Fibroblast of lung (primary cell): ENCODE results near the gene PAEP. TPM values are rescaled to one million over a fixed set of nuclear protein-coding genes. Genes with fewer than 3 reads are reported as not detected.

Experiments
- DNase-seq, 2 donors: peaks; one replicate each; pipeline versions ENCODE4 v3.0.0 to v3.0.0-alpha.2; 2010; ENCODE audit warnings: low read depth in 2 of 2
- H2AFZ ChIP-seq: 2 replicates; pipeline ENCODE4 v1.5.1; 2012; ENCODE audit warnings: low read length, control low read depth, inconsistent platforms
- H3K27ac ChIP-seq: 2 replicates; pipeline ENCODE4 v1.5.1; 2011; ENCODE audit warnings: low read length, control low read depth; ENCODE audit not compliant: insufficient read depth
- H3K27me3 ChIP-seq: 2 replicates; pipeline ENCODE4 v1.5.1; 2011; ENCODE audit warnings: mild to moderate bottlenecking, low read length; ENCODE audit not compliant: control insufficient read depth, insufficient read depth
- H3K36me3 ChIP-seq: 2 replicates; pipeline ENCODE4 v1.5.1; 2011; ENCODE audit warnings: low read length; ENCODE audit not compliant: control insufficient read depth, insufficient read depth
- H3K4me1 ChIP-seq: 2 replicates; pipeline ENCODE4 v1.5.1; 2011; ENCODE audit warnings: low read length; ENCODE audit not compliant: control insufficient read depth, insufficient read depth; ENCODE audit errors: extremely low read depth
- H3K4me2 ChIP-seq: 2 replicates; pipeline ENCODE4 v1.5.1; 2011; ENCODE audit warnings: low read length, control low read depth; ENCODE audit not compliant: insufficient read depth; ENCODE audit errors: extremely low read depth
- H3K4me3 ChIP-seq, 4 experiments: fragments of 200-600 bp in 1 of 4; sonication (generic) in 1 of 4; replicated peaks in 1 of 4; 2 replicates each; pipeline ENCODE4 v1.5.1; 2011 to 2016; ENCODE audit warnings: low read length in 4 of 4, low read depth in 3 of 4, mild to moderate bottlenecking in 3 of 4, control low read depth in 2 of 4, inconsistent platforms in 1 of 4, mixed read lengths in 1 of 4; ENCODE audit not compliant: insufficient read depth in 1 of 4; ENCODE audit errors: control extremely low read depth in 1 of 4
- H3K79me2 ChIP-seq: 2 replicates; pipeline ENCODE4 v1.5.1; 2012; ENCODE audit warnings: mild to moderate bottlenecking, low read length, inconsistent platforms; ENCODE audit not compliant: control insufficient read depth, insufficient read depth
- H3K9ac ChIP-seq: 2 replicates; pipeline ENCODE4 v1.5.1; 2011; ENCODE audit warnings: mild to moderate bottlenecking, low read length, control low read depth; ENCODE audit not compliant: insufficient read depth
- H3K9me3 ChIP-seq: 2 replicates; pipeline ENCODE4 v1.5.1; 2012; ENCODE audit warnings: low read depth, low read length; ENCODE audit not compliant: control insufficient read depth, insufficient read depth
- H4K20me1 ChIP-seq: 2 replicates; pipeline ENCODE4 v1.5.1; 2011; ENCODE audit warnings: low read length; ENCODE audit not compliant: control insufficient read depth, insufficient read depth; ENCODE audit errors: extremely low read depth
- EZH2 ChIP-seq: IDR thresholded peaks from 2 replicates; pipeline ENCODE4 v1.5.1; 2012; ENCODE audit warnings: low read length, control low read depth, mild to moderate bottlenecking; ENCODE audit errors: missing control alignments
- polyA plus RNA-seq, 2 donors: library from polyadenylated mRNA; depleted of rRNA in 1 of 2; stranded (reverse) in 1 of 2; unstranded in 1 of 2; fragments of >200 nt; gene quantifications; 2 replicates each; pipeline ENCODE4 v1.2.1, GENCODE V29; 2011 to 2012; ENCODE audit warnings: missing spikeins in 1 of 2
- total RNA-seq: library from RNA; depleted of rRNA; stranded (reverse); fragments of >200 nt; gene quantifications from 2 replicates; pipeline ENCODE4 v1.2.1, GENCODE V29; 2014
- TF ChIP-seq, protein P1 (sequence below), 2 donors: IDR thresholded peaks in 1 of 2; conservative IDR thresholded peaks in 1 of 2; 1 replicate in 1 of 2; 2 replicates in 1 of 2; pipeline ENCODE4 v1.5.1; 2011 to 2012; ENCODE audit warnings: low read length in 2 of 2, control low read depth in 1 of 2, inconsistent platforms in 1 of 2, low read depth in 1 of 2, mild to moderate bottlenecking in 1 of 2

Gene PAEP
- total and polyA plus RNA-seq, 2 donors (not counting 1 experiment from before 2014, with no cell fraction given) = not detected

DNA sequence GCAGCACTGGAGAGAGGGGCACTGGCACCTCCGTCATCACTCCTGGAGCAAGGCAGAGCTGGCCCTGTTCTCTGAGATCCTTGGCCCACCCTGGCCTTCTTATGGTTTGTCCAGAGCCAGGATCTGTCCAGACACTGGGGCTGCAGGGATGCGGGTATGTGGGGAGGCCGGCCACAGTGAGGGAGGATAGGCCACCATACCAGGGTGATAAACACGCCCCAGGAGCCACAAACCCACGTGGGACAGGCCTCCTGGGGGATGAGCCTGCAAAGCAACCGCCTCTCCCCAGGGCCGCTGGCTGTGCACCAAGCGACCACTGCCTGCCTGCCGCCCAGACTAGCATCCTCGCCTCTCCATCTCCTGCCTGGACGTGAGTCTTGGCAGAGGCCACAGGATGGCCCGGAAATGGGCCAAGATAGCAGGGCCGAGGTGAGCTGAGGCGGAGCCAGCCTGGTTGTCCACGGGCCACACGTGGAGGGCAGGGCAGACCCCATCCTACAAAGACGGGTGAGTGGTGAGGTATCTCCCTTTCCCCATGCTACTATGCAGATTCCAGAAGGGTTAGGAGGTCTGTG, 11.1 kb upstream of the PAEP start:
- Histone ChIP-seq H2AFZ (no peak overlapping the region), H3K4me3 (no peak overlapping the region), H3K9ac (no peak overlapping the region), H3K27me3 (no peaks in the 10 kb centered on the region), H3K9me3 (no peaks in the 10 kb centered on the region), H3K79me2 (no peaks in the 10 kb centered on the region), H3K36me3 (no peaks in the 10 kb centered on the region), H3K4me1 (no peaks in the 10 kb centered on the region), H3K27ac (no peak overlapping the region), H4K20me1 (no peaks in the 10 kb centered on the region), H3K4me2 (no peak overlapping the region)
- no peak for TF ChIP-seq EZH2
- TF ChIP-seq, protein P1, sequence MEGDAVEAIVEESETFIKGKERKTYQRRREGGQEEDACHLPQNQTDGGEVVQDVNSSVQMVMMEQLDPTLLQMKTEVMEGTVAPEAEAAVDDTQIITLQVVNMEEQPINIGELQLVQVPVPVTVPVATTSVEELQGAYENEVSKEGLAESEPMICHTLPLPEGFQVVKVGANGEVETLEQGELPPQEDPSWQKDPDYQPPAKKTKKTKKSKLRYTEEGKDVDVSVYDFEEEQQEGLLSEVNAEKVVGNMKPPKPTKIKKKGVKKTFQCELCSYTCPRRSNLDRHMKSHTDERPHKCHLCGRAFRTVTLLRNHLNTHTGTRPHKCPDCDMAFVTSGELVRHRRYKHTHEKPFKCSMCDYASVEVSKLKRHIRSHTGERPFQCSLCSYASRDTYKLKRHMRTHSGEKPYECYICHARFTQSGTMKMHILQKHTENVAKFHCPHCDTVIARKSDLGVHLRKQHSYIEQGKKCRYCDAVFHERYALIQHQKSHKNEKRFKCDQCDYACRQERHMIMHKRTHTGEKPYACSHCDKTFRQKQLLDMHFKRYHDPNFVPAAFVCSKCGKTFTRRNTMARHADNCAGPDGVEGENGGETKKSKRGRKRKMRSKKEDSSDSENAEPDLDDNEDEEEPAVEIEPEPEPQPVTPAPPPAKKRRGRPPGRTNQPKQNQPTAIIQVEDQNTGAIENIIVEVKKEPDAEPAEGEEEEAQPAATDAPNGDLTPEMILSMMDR (conservative IDR thresholded peaks at IDR 0.05 in 1 of 2, IDR thresholded peaks at IDR 0.05 in 1 of 2; ENCODE audit: low read depth in 1 of 2, low read length in 2 of 2) = no peak
- DNase-seq = no peak

DNA sequence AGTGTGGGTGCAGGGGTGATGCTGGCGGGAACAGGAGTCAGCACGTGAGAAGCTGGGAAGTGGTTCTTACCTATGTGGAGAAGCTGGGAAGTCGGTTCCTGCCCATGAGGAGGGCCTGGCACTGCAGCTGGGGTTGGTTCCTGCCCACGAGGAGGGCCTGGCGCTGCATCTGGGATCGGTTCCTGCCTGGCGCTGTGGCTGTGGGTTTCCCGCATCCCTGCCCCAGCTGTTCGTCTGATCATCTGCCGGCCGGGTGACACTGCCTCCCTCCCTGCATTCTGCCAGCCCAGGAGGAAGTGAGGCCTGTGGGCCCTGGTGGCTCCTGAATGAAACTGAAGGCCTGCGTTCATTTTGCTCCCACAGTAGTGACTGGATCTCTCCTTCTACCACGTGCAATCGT, 10.5 kb upstream of the PAEP start:
- H3K27ac ChIP-seq = no peak overlapping the region
- H2AFZ ChIP-seq = no peak overlapping the region
- H3K4me2 ChIP-seq = no peak overlapping the region
- H4K20me1 ChIP-seq = no peaks in the 10 kb centered on the region
- no peak overlapping the region for H3K4me3 ChIP-seq
- no peaks in the 10 kb centered on the region for H3K27me3 ChIP-seq
- H3K9ac ChIP-seq = no peak overlapping the region
- H3K4me1 ChIP-seq = no peaks in the 10 kb centered on the region
- H3K9me3 ChIP-seq = no peaks in the 10 kb centered on the region
- no peaks in the 10 kb centered on the region for H3K79me2 ChIP-seq
- no peaks in the 10 kb centered on the region for H3K36me3 ChIP-seq
- no peak for TF ChIP-seq EZH2
- TF ChIP-seq, protein P1 (conservative IDR thresholded peaks at IDR 0.05 in 1 of 2, IDR thresholded peaks at IDR 0.05 in 1 of 2; ENCODE audit: low read depth in 1 of 2, low read length in 2 of 2) = no peak
- DNase-seq = no peak

DNA sequence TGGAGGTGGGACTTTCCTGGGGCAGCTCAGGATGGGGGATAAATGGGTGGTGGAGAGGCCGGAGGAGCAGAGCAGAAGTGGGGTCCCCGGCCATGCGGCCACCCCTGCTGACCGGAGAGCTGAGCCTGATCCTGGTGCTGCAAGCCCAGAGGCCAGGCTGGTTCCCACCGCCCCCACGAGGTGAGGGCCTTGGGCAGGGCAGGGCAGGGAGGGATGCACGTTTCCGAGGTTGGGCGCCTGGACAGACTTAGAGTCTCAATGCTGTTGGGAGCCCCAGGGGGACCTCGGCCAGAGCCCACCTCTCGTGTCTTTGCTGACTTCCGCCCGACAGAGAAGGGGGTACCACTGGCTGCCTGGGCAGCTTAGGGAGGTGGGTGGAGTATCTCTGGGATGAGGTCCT, 10.1 kb upstream of the PAEP start:
- H3K4me1 ChIP-seq = no peaks in the 10 kb centered on the region

More for the DNA sequence above, 10.1 kb upstream of the PAEP start:
- Histone ChIP-seq H3K27ac (no peak overlapping the region), H3K9ac (no peak overlapping the region), H4K20me1 (no peaks in the 10 kb centered on the region), H3K79me2 (no peaks in the 10 kb centered on the region), H3K4me3 (no peak overlapping the region), H2AFZ (no peak overlapping the region), H3K4me2 (no peak overlapping the region), H3K9me3 (no peaks in the 10 kb centered on the region), H3K27me3 (no peaks in the 10 kb centered on the region), H3K36me3 (no peaks in the 10 kb centered on the region)
- no peak for TF ChIP-seq EZH2
- TF ChIP-seq, protein P1 (conservative IDR thresholded peaks at IDR 0.05 in 1 of 2, IDR thresholded peaks at IDR 0.05 in 1 of 2; ENCODE audit: low read depth in 1 of 2, low read length in 2 of 2) = no peak
- no peak for DNase-seq
